HG02970 (cell line): Measurements from ENCODE around the gene NLRP6.
"Not testable (repeated sequence)": the region's sequence is repeated elsewhere in the genome, so short reads cannot be mapped to it uniquely, and the experiment has no call there.

Experiments
- ATAC-seq: cut with Tn5 transposase; IDR thresholded peaks from one replicate; pipeline ENCODE4 v1.9.1; 2021; ENCODE audit warnings: mild to moderate bottlenecking, moderate library complexity, moderate number of reproducible peaks; ENCODE audit not compliant: unreplicated experiment, low FRiP score

The NLRP6 gene

DNA sequence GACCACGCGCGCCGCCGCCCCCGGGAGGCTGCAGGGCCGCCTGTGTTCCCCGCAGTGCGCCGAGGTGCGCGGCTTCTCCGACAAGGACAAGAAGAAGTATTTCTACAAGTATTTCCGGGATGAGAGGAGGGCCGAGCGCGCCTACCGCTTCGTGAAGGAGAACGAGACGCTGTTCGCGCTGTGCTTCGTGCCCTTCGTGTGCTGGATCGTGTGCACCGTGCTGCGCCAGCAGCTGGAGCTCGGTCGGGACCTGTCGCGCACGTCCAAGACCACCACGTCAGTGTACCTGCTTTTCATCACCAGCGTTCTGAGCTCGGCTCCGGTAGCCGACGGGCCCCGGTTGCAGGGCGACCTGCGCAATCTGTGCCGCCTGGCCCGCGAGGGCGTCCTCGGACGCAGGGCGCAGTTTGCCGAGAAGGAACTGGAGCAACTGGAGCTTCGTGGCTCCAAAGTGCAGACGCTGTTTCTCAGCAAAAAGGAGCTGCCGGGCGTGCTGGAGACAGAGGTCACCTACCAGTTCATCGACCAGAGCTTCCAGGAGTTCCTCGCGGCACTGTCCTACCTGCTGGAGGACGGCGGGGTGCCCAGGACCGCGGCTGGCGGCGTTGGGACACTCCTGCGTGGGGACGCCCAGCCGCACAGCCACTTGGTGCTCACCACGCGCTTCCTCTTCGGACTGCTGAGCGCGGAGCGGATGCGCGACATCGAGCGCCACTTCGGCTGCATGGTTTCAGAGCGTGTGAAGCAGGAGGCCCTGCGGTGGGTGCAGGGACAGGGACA is 2.7 kb downstream of the NLRP6 start:
- ATAC-seq, result no peak

GRCh38 chr11:281486-282161 is 3.4 kb downstream of the NLRP6 start:
- ATAC-seq, result no peak

DNA sequence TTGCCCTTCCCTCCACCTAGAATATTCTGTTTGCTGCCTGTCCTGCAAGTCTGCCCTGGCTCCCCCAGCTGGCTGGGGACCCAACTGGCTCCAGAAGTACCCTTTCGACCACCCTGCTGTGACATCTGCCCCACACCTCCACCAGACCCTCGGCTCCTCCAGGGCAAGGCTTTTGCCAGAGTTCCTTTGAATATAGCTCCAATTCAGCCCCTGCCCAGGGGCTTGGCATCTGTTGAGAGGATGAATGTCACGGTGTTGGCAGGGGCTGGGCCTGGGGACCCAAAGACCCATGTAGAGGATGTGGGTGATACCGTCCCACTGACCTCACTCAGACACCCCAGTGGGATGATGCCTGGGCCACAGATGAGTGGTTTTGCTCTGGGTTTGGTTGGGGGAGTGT is 4.0 kb downstream of the NLRP6 start:
- ATAC-seq, result no peak

DNA sequence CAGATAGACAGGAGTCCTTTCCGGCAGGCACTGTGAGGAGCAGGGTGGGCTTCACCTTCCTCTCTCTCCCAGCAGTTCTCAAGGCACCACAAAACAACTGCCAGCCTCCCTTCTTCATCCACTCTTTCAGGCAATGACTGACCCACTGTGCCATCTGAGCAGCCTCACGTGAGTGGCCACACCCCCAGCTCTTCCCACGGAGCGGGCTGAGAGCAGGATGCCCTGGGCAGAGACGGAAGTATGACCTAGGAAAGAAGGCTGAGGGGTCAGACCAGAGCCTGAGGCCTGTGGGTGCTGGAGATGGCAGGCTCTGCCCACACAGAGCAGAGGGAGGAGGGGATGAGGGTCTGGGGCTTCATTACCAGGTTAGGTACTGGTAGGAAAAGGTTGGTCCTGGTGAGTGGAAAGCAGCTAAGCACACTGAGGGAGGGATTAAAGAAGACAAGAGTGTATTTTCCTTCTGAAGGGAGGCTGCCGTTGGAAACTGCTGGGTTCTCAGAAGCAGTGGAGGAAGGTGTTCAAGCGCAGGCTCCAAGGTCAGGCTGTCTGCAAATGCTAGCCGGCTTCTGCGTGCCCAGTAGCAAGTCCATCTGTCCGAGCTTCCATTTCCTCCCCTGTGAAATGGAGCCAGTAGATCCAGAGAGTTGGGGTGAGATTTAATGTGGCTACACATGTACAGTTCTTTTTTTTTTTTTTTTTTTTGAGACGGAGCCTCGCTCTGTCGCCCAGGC is 4.6 kb downstream of the NLRP6 start:
- no peak for ATAC-seq

GRCh38 chr11:283405-284104 is 5.3 kb downstream of the NLRP6 start:
- ATAC-seq, result no peak

DNA sequence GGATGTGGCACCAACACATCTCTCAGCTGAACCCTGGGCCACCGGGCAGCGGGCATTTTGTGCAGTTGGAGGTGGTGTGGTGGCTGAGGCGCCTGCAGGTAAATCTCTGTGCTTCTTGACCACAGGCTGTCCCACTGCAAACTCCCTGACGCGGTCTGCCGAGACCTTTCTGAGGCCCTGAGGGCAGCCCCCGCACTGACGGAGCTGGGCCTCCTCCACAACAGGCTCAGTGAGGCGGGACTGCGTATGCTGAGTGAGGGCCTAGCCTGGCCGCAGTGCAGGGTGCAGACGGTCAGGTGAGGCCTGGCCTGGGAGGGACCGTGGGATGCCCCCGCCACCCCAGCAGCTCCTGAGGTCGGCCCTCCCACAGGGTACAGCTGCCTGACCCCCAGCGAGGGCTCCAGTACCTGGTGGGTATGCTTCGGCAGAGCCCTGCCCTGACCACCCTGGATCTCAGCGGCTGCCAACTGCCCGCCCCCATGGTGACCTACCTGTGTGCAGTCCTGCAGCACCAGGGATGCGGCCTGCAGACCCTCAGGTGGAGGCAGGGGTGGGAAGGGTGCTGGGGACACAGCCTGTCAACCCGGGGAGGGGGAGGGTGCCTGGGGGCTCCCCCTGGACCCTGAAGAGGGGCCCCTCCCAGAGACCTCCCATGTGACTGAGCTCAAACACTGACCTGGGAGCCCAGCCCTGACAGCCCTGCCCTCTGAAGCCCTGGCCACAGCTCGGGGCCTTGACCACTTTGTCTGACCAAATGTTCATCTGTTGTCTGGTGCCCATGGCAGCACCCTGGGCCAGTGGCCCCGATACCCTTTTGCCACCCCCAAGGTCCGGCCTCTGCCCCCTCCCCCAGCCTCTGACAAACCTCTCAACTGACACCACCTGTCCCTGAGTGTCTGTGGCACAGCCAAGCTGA is 6.2 kb downstream of the NLRP6 start:
- no peak for ATAC-seq

DNA sequence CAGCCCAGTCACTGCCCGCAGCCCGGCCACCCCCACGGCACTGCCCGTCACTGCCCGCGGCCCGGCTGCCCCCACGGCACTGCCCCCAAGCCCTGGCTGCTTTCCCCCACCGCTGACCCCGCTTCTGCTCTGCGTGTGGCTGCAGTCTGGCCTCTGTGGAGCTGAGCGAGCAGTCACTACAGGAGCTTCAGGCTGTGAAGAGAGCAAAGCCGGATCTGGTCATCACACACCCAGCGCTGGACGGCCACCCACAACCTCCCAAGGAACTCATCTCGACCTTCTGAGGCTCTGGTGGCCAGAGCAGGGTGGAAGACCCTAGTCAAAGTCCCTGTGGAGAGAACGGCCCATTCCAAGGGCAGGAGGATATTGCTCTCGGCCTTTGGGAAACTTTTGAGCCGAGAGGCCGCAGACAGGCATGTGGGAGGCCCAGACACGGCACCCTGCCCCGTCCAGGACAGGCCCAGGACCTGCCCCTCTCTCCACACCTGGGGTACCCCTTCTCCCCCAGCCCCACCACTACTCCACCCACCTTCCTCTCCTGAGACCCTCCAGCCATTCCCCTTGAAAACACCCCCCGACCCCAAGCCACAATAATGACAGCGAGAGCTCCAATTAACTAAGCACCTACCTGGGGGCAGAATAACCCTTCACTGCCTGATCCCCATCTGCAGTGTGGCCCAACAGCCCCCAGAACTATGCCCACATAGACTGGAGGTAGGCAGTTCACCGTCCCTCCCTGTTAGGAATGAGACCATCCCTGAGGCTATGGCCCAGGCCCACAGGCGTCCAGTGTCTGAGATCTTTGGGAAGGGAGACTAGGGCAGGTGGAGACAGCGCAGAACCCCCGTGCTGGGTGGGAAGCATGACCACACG is 7.0 kb downstream of the NLRP6 start:
- no peak for ATAC-seq

GRCh38 chr11:285894-286220 is 7.7 kb downstream of the NLRP6 start:
- no peak for ATAC-seq

DNA sequence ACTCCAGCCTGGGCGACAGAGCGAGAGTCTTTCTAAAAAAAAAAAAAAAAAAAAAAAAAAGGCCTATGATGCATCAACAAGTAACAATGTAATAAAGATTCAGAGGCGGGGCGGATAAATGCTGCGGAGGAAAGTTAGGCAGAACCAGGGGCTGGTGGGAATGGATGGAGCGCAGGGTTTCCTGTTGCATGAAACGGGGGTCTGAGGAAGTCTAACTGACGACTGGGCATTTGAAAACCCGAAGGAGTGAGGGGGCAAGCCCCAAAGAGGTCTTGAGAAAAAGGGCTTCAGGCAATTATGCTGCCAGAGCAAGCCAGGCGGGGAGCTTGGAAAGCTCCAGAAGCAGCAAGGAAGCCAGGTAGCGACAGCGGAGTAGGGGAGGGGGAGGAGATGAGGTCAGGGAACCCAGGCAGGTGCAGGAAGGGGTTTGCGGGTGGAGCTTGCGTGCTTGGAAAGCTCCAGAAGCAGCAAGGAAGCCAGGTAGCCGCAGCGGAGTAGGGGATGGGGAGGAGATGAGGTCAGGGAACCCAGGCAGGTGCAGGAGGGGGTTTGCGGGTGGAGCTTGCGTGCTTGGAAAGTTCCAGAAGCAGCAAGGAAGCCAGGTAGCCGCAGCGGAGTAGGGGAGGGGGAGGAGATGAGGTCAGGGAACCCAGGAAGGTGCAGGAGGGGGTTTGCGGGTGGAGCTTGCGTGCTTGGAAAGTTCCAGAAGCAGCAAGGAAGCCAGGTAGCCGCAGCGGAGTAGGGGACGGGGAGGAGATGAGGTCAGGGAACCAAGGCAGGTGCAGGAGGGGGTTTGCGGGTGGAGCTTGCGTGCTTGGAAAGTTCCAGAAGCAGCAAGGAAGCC is 9.0 kb downstream of the NLRP6 start:
- ATAC-seq, result not testable (repeated sequence)

- no peak for ATAC-seq
Measured at GRCh38 chr11:287821-288477, 9.7 kb downstream of the NLRP6 start.

GRCh38 chr11:288478-289397 is 10.5 kb downstream of the NLRP6 start, which contains the start of gene PGGHG:
TSS of gene PGGHG (plus strand) at chr11:289126. CDS start at chr11:289817, 691 bp downstream.
- ATAC-seq, result no peak

- ATAC-seq, result no peak
Measured at GRCh38 chr11:289398-289711, 11.1 kb downstream of the NLRP6 start.

DNA sequence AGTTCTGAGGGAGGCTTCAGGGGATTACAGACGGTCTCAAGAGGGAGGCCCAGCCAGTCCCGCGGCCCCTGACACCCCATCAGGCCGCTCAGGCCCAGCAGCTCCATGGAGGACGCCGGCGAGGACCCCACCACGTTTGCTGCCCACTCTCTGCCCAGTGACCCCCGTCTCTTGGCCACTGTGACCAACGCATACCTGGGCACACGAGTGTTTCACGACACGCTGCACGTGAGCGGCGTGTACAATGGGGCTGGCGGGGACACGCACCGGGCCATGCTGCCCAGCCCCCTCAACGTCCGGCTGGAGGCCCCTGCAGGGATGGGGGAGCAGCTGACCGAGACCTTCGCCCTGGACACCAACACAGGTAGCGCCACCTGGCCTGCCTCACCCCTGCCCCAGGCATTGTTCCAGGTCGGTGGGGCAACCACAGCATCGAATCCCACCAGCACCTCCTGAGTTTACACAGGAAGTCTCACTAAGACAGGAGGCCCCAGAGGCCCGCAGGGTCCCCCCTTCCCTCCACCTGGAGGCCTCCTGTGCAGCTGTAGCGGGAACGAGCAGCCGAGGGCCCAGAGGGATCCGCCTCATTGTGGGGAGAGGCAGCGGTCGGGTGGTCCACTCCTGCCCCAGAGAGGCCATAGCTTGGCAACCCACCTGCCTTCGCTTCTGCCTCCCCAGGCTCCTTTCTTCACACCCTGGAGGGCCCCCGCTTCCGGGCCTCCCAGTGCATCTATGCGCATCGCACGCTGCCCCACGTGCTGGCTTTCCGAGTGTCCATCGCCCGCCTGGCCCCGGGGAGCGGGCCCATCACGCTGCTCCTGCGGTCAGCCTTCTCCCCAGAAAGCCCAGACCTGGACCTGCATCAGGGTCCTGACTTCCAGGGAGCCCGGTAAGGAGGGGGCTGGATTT is 11.8 kb downstream of the NLRP6 start:
- no peak for ATAC-seq

- no peak for ATAC-seq
Measured at GRCh38 chr11:290621-291231, 12.5 kb downstream of the NLRP6 start.
